Trophoblast cell (in vitro differentiated cells and primary cell): ENCODE data around the gene DENND4A.

Source experiments
- DNase-seq, 2 donors: peaks; one replicate each; pipeline ENCODE4 v3.0.0-alpha.2; 2016
- H2AFZ ChIP-seq: 2 replicates; pipeline ENCODE4 v1.6.1; 2013; ENCODE audit warnings: low read length, moderate library complexity, mild to moderate bottlenecking; ENCODE audit not compliant: insufficient read depth, poor library complexity
- H2AK5ac ChIP-seq: 2 replicates; pipeline ENCODE4 v1.6.1; 2013; ENCODE audit warnings: mild to moderate bottlenecking, low read length
- H2BK120ac ChIP-seq: 2 replicates; pipeline ENCODE4 v1.6.1; 2013; ENCODE audit warnings: low read length, mild to moderate bottlenecking, moderate library complexity; ENCODE audit not compliant: insufficient read depth, poor library complexity
- H2BK12ac ChIP-seq: 2 replicates; pipeline ENCODE4 v1.6.1; 2013; ENCODE audit warnings: mild to moderate bottlenecking, low read length, moderate library complexity
- H2BK5ac ChIP-seq: 2 replicates; pipeline ENCODE4 v1.6.1; 2013; ENCODE audit warnings: low read length, low read depth, moderate library complexity, mild to moderate bottlenecking; ENCODE audit not compliant: poor library complexity
- H3K14ac ChIP-seq: 2 replicates; pipeline ENCODE4 v1.6.1; 2013; ENCODE audit warnings: mild to moderate bottlenecking, low read length
- H3K18ac ChIP-seq: 2 replicates; pipeline ENCODE4 v1.6.1; 2013; ENCODE audit warnings: mild to moderate bottlenecking, low read length
- H3K23ac ChIP-seq: 2 replicates; pipeline ENCODE4 v1.6.1; 2013; ENCODE audit warnings: low read length
- H3K27ac ChIP-seq: 2 replicates; pipeline ENCODE4 v1.5.1; 2013; ENCODE audit warnings: low read depth, mild to moderate bottlenecking, inconsistent platforms, low read length, moderate library complexity
- H3K27me3 ChIP-seq: 2 replicates; pipeline ENCODE4 v1.6.1; 2013; ENCODE audit warnings: inconsistent platforms, mild to moderate bottlenecking, low read length, moderate library complexity; ENCODE audit not compliant: insufficient read depth
- H3K36me3 ChIP-seq, 2 experiments: 1 replicate in 1 of 2; 2 replicates in 1 of 2; pipeline ENCODE4 v1.6.1; 2013; ENCODE audit warnings: low read length in 2 of 2, mild to moderate bottlenecking in 2 of 2, moderate library complexity in 1 of 2; ENCODE audit not compliant: insufficient read depth in 2 of 2, control insufficient read depth in 1 of 2
- H3K4ac ChIP-seq: 2 replicates; pipeline ENCODE4 v1.6.1; 2013; ENCODE audit warnings: low read depth, mild to moderate bottlenecking, low read length, moderate library complexity
- H3K4me1 ChIP-seq, 2 experiments: 1 replicate in 1 of 2; 2 replicates in 1 of 2; pipeline ENCODE4 v1.6.1; 2013; ENCODE audit warnings: low read length in 2 of 2, mild to moderate bottlenecking in 2 of 2, moderate library complexity in 1 of 2; ENCODE audit not compliant: insufficient read depth in 2 of 2, control insufficient read depth in 1 of 2
- H3K4me2 ChIP-seq: 2 replicates; pipeline ENCODE4 v1.6.1; 2013; ENCODE audit warnings: inconsistent platforms, mild to moderate bottlenecking, low read length, moderate library complexity
- H3K4me3 ChIP-seq: 2 replicates; pipeline ENCODE4 v1.5.1; 2013; ENCODE audit warnings: mild to moderate bottlenecking, low read depth, low read length, inconsistent platforms
- H3K79me1 ChIP-seq: one replicate; pipeline ENCODE4 v1.6.1; 2013; ENCODE audit warnings: low read length
- H3K79me2 ChIP-seq: 2 replicates; pipeline ENCODE4 v1.6.1; 2013; ENCODE audit warnings: low read length, mild to moderate bottlenecking; ENCODE audit not compliant: control insufficient read depth, insufficient read depth, poor library complexity
- H3K9ac ChIP-seq: 2 replicates; pipeline ENCODE4 v1.6.1; 2013; ENCODE audit warnings: mild to moderate bottlenecking, low read length
- H3K9me3 ChIP-seq: 2 replicates; pipeline ENCODE4 v1.6.1; 2013; ENCODE audit warnings: low read depth, mild to moderate bottlenecking, control low read depth, inconsistent platforms, low read length; ENCODE audit not compliant: insufficient read depth
- H4K12ac ChIP-seq: 2 replicates; pipeline ENCODE4 v1.6.1; 2013; ENCODE audit warnings: low read depth, mild to moderate bottlenecking, low read length, moderate library complexity
- H4K8ac ChIP-seq: 2 replicates; pipeline ENCODE4 v1.6.1; 2013; ENCODE audit warnings: low read depth, mild to moderate bottlenecking, low read length, moderate library complexity
- H4K91ac ChIP-seq: one replicate; pipeline ENCODE4 v1.6.1; 2013; ENCODE audit warnings: low read depth, mild to moderate bottlenecking, low read length, moderate library complexity
- WGBS: extraction: QIAGEN DNeasy Blood & Tissue Kit; methylation state at CpG from one replicate; pipeline ENCODE4 v1.1.7; 2013; ENCODE audit warnings: missing lambda C conversion rate; ENCODE audit not compliant: insufficient read length, insufficient coverage; ENCODE audit errors: extremely low coverage; 5-methylcytosine and 5-hydroxymethylcytosine counted together

DENND4A gene

GRCh38 chr15:65638109-65638508 lies 154.0 kb downstream of the DENND4A start:
- no peaks in the 10 kb centered on the region for H3K79me1 ChIP-seq
- no peak overlapping the region for H2BK12ac ChIP-seq
- H4K12ac ChIP-seq: no peak overlapping the region
- no peak overlapping the region for H4K91ac ChIP-seq
- no peak for DNase-seq
- no peak overlapping the region for H3K18ac ChIP-seq
- WGBS: no CpG with 5 or more reads among the region's 5 CpGs
- no peak overlapping the region for H3K9ac ChIP-seq
- no peaks in the 10 kb centered on the region for H3K79me2 ChIP-seq
- H3K14ac ChIP-seq: no peak overlapping the region
- no peak overlapping the region for H2AK5ac ChIP-seq
- H4K8ac ChIP-seq: no peak overlapping the region
- H2BK5ac ChIP-seq: no peak overlapping the region
- peaks cover 2% of the 10 kb centered on the region for H3K9me3 ChIP-seq
- H3K23ac ChIP-seq: no peak overlapping the region
- H3K27ac ChIP-seq: no peak overlapping the region
- peaks cover 4 to 8% of the 10 kb centered on the region in 2 experiments for H3K4me1 ChIP-seq
- H3K4me2 ChIP-seq: no peak overlapping the region
- H3K27me3 ChIP-seq: no peaks in the 10 kb centered on the region
- H2BK120ac ChIP-seq: no peak overlapping the region
- no peak overlapping the region for H3K4ac ChIP-seq
- no peak overlapping the region for H2AFZ ChIP-seq
- H3K4me3 ChIP-seq: no peak overlapping the region
- no peaks in the 10 kb centered on the region for H3K36me3 ChIP-seq

GRCh38 chr15:65634356-65634755 lies 157.7 kb downstream of the DENND4A start:
- Histone ChIP-seq H4K12ac (no peak overlapping the region), H3K18ac (no peak overlapping the region), H3K27me3 (no peaks in the 10 kb centered on the region), H3K14ac (no peak overlapping the region), H4K91ac (no peak overlapping the region), H2BK5ac (no peak overlapping the region), H4K8ac (no peak overlapping the region), H2AFZ (no peak overlapping the region), H3K27ac (no peak overlapping the region), H3K36me3 (no peaks in the 10 kb centered on the region), H3K4me3 (no peak overlapping the region), H2BK12ac (no peak overlapping the region), H3K4me2 (no peak overlapping the region), H3K4me1 (no peaks in the 10 kb centered on the region), H3K4ac (no peak overlapping the region), H3K23ac (no peak overlapping the region), H3K79me2 (no peaks in the 10 kb centered on the region), H2AK5ac (no peak overlapping the region), H3K79me1 (no peaks in the 10 kb centered on the region), H3K9ac (no peak overlapping the region), H3K9me3 (no peaks in the 10 kb centered on the region), H2BK120ac (no peak overlapping the region)
- peak in 1 of 2 donors; percentile 13 for DNase-seq
- no CpG with 5 or more reads among the region's 1 CpG for WGBS

GRCh38 chr15:65633752-65634151 lies 158.3 kb downstream of the DENND4A start:
- WGBS: no CpG with 5 or more reads among the region's 2 CpGs
- H3K9me3 ChIP-seq: no peaks in the 10 kb centered on the region

GRCh38 chr15:65632780-65633375 lies 159.2 kb downstream of the DENND4A start:
- Histone ChIP-seq H3K4me3 (no peak overlapping the region), H3K4ac (no peak overlapping the region), H4K91ac (no peak overlapping the region), H2AFZ (no peak overlapping the region), H3K36me3 (no peaks in the 10 kb centered on the region), H4K12ac (no peak overlapping the region), H3K14ac (no peak overlapping the region), H3K9ac (no peak overlapping the region), H2BK12ac (no peak overlapping the region), H2BK120ac (no peak overlapping the region), H3K4me2 (no peak overlapping the region), H3K4me1 (no peaks in the 10 kb centered on the region), H3K27me3 (no peaks in the 10 kb centered on the region), H3K79me1 (no peaks in the 10 kb centered on the region), H3K18ac (no peak overlapping the region), H3K9me3 (no peaks in the 10 kb centered on the region), H3K79me2 (no peaks in the 10 kb centered on the region), H2BK5ac (no peak overlapping the region), H4K8ac (no peak overlapping the region), H2AK5ac (no peak overlapping the region), H3K23ac (no peak overlapping the region), H3K27ac (no peak overlapping the region)
- no peak for DNase-seq
- no CpG with 5 or more reads among the region's 4 CpGs for WGBS

More at GRCh38 chr15:65633752-65634151, 158.3 kb downstream of the DENND4A start:
- H3K18ac ChIP-seq: no peak overlapping the region
- no peaks in the 10 kb centered on the region for H3K4me1 ChIP-seq
- H4K8ac ChIP-seq: no peak overlapping the region
- H3K4me2 ChIP-seq: no peak overlapping the region
- no peak overlapping the region for H3K9ac ChIP-seq
- no peak overlapping the region for H2BK12ac ChIP-seq
- no peaks in the 10 kb centered on the region for H3K79me1 ChIP-seq
- no peak overlapping the region for H4K12ac ChIP-seq
- no peak overlapping the region for H2AFZ ChIP-seq
- no peaks in the 10 kb centered on the region for H3K27me3 ChIP-seq
- H3K4ac ChIP-seq: no peak overlapping the region
- no peak overlapping the region for H2BK120ac ChIP-seq
- H3K36me3 ChIP-seq: no peaks in the 10 kb centered on the region
- no peaks in the 10 kb centered on the region for H3K79me2 ChIP-seq
- no peak overlapping the region for H2AK5ac ChIP-seq
- no peak overlapping the region for H3K14ac ChIP-seq
- DNase-seq: no peak
- H3K23ac ChIP-seq: no peak overlapping the region
- H3K27ac ChIP-seq: no peak overlapping the region
- H3K4me3 ChIP-seq: no peak overlapping the region
- no peak overlapping the region for H4K91ac ChIP-seq
- H2BK5ac ChIP-seq: no peak overlapping the region
